ENCODE measurements around the gene PCGF6.

DNA sequence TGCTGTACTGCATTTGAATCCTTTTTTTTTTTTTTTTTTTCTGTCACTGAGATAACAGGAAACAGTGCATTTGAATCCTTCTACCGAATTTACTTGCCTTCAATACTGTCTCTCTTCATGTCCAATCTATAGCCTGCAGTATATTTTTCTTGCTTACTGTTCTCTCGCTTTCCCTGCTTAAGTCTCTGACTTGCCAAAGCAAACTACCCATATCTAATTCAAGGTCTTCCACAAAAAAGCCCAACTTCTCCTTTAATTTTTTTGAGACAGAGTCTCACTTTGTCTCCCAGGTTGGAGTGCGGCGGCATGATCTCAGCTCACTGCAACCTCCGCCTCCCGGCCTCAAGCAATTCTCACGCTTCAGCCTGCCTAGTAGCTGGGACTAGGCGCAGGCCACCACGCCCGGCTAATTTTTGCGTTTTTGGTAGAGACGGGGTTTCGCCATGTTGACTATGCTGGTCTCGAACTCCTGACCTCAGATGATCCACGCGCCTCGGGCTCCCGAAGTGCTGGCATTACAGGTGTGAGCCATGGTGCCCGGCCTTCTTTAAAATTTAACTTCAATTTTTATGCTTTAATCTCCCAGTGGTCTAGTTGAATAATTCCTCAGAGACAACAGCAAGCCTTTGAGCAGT is 46.4 kb upstream of the PCGF6 start:
- TF ChIP-seq EZH2 (IDR thresholded peaks at IDR 0.05; ENCODE audit: borderline replicate concordance, low read length): no peak
- TF ChIP-seq, protein P1, sequence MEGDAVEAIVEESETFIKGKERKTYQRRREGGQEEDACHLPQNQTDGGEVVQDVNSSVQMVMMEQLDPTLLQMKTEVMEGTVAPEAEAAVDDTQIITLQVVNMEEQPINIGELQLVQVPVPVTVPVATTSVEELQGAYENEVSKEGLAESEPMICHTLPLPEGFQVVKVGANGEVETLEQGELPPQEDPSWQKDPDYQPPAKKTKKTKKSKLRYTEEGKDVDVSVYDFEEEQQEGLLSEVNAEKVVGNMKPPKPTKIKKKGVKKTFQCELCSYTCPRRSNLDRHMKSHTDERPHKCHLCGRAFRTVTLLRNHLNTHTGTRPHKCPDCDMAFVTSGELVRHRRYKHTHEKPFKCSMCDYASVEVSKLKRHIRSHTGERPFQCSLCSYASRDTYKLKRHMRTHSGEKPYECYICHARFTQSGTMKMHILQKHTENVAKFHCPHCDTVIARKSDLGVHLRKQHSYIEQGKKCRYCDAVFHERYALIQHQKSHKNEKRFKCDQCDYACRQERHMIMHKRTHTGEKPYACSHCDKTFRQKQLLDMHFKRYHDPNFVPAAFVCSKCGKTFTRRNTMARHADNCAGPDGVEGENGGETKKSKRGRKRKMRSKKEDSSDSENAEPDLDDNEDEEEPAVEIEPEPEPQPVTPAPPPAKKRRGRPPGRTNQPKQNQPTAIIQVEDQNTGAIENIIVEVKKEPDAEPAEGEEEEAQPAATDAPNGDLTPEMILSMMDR (conservative IDR thresholded peaks at IDR 0.05 in 1 of 2, IDR thresholded peaks at IDR 0.05 in 1 of 2; ENCODE audit: extremely low read depth in 1 of 2, insufficient read depth in 1 of 2, low read depth in 1 of 2, low read length in 2 of 2): no peak
